Measurements from ENCODE around the gene TRMT2A. TPM values are rescaled to one million over a fixed set of nuclear protein-coding genes. Genes with fewer than 3 reads are reported as not detected.

Gene TRMT2A
- polyA plus RNA-seq, 1 donor (not counting 4 experiments of a cell fraction or from before 2014, with no cell fraction given) = 18.3 TPM

- FAIRE-seq = no peak
These were observed 36.6 kb downstream of the TRMT2A start for GRCh38 chr22:20080445-20080775.

GRCh38 chr22:20079745-20080444, 37.1 kb downstream of the TRMT2A start, which contains the start of gene DGCR8:
Gene DGCR8 (plus strand): TSS chr22:20080241. CDS start chr22:20085964, 5,723 bp downstream.
- Histone ChIP-seq H3K79me2 (ENCODE audit: control insufficient read depth, insufficient read depth, low read length) (peaks cover 45% of the 10 kb centered on the region), H3K27me3 (ENCODE audit: control insufficient read depth, extremely low read depth, insufficient read depth, low read length) (no peaks in the 10 kb centered on the region), H3K4me2 (ENCODE audit: control insufficient read depth, extremely low read depth, insufficient read depth, low read depth, low read length) (peak within 1 kb of the TSS; percentile 91), H3K9me1 (ENCODE audit: control insufficient read depth, extremely low read depth, insufficient read depth, low read length) (peaks cover 5% of the 10 kb centered on the region), H3K9ac (ENCODE audit: control insufficient read depth, extremely low read depth, insufficient read depth, low read length) (peak within 1 kb of the TSS; percentile 85), H3K4me1 (ENCODE audit: control insufficient read depth, extremely low read depth, insufficient read depth, low read length) (peaks cover 16% of the 10 kb centered on the region), H3K36me3 (ENCODE audit: control insufficient read depth in 2 of 2, extremely low read depth in 1 of 2, insufficient read depth in 2 of 2, low read length in 2 of 2) (peaks cover 3 to 8% of the 10 kb centered on the region in 2 experiments), H4K20me1 (ENCODE audit: control insufficient read depth, extremely low read depth, insufficient read depth, low read length) (peaks cover 10% of the 10 kb centered on the region), H3K4me3 (ENCODE audit: control insufficient read depth in 2 of 3, extremely low read depth in 1 of 3, insufficient read depth in 2 of 3, low read depth in 1 of 3, low read length in 3 of 3) (peak within 1 kb of the TSS; percentile 60 to 84 (median 72)), H2AFZ (ENCODE audit: control insufficient read depth, low read length) (peak within 1 kb of the TSS; percentile 95), H3K9me3 (ENCODE audit: control insufficient read depth, low read depth, low read length) (no peaks in the 10 kb centered on the region), H3K27ac (ENCODE audit: control insufficient read depth, insufficient read depth, low read length) (peak within 1 kb of the TSS; percentile 59)
- TF ChIP-seq EZH2 (IDR thresholded peaks at IDR 0.05; ENCODE audit: low read length) (no peak), CTCF (optimal IDR thresholded peaks at IDR 0.05 in 1 of 3, IDR thresholded peaks at IDR 0.05 in 1 of 3, conservative IDR thresholded peaks at IDR 0.05 in 1 of 3; ENCODE audit: extremely low read depth in 1 of 3, insufficient read depth in 2 of 3, low read length in 3 of 3) (no peak)
- DNase-seq (ENCODE audit: low read depth, low spot score) = peak; percentile 49
- no peak for FAIRE-seq
- dilution Hi-C loops (cut with MboI; ENCODE audit: extremely low pct_ligation_motif_present, low sequenced_read_pairs) = no loop called here

More at GRCh38 chr22:20080445-20080775, 36.6 kb downstream of the TRMT2A start:
- Histone ChIP-seq H3K36me3 (ENCODE audit: control insufficient read depth in 2 of 2, extremely low read depth in 1 of 2, insufficient read depth in 2 of 2, low read length in 2 of 2) (peaks cover 3 to 8% of the 10 kb centered on the region in 2 experiments), H3K4me3 (ENCODE audit: control insufficient read depth in 2 of 3, extremely low read depth in 1 of 3, insufficient read depth in 2 of 3, low read depth in 1 of 3, low read length in 3 of 3) (peak overlapping the region; percentile 60 to 81 (median 62)), H3K9me3 (ENCODE audit: control insufficient read depth, low read depth, low read length) (no peaks in the 10 kb centered on the region), H3K27me3 (ENCODE audit: control insufficient read depth, extremely low read depth, insufficient read depth, low read length) (no peaks in the 10 kb centered on the region), H3K79me2 (ENCODE audit: control insufficient read depth, insufficient read depth, low read length) (peaks cover 50% of the 10 kb centered on the region), H2AFZ (ENCODE audit: control insufficient read depth, low read length) (no peak overlapping the region), H3K9me1 (ENCODE audit: control insufficient read depth, extremely low read depth, insufficient read depth, low read length) (peaks cover 5% of the 10 kb centered on the region), H3K9ac (ENCODE audit: control insufficient read depth, extremely low read depth, insufficient read depth, low read length) (peak overlapping the region; percentile 70), H4K20me1 (ENCODE audit: control insufficient read depth, extremely low read depth, insufficient read depth, low read length) (peaks cover 10% of the 10 kb centered on the region), H3K4me2 (ENCODE audit: control insufficient read depth, extremely low read depth, insufficient read depth, low read depth, low read length) (peak overlapping the region; percentile 79), H3K4me1 (ENCODE audit: control insufficient read depth, extremely low read depth, insufficient read depth, low read length) (peaks cover 16% of the 10 kb centered on the region), H3K27ac (ENCODE audit: control insufficient read depth, insufficient read depth, low read length) (peak overlapping the region; percentile 59)
- DNase-seq (ENCODE audit: low read depth, low spot score) = no peak
- dilution Hi-C loops (cut with MboI; ENCODE audit: extremely low pct_ligation_motif_present, low sequenced_read_pairs) = no loop called here
- TF ChIP-seq EZH2 (IDR thresholded peaks at IDR 0.05; ENCODE audit: low read length) = no peak
- no peak for TF ChIP-seq CTCF (optimal IDR thresholded peaks at IDR 0.05 in 1 of 3, IDR thresholded peaks at IDR 0.05 in 1 of 3, conservative IDR thresholded peaks at IDR 0.05 in 1 of 3; ENCODE audit: extremely low read depth in 1 of 3, insufficient read depth in 2 of 3, low read length in 3 of 3)

All from keratinocyte (primary cell).